Gastrocnemius medialis (tissue), 4 donors: ENCODE data around the gene MISP3. TPM values are rescaled to one million over a fixed set of nuclear protein-coding genes. Genes with fewer than 3 reads are reported as not detected.
A peak's percentile ranks its signal among the peaks of the same experiment; 100 is the strongest.
"Not testable (repeated sequence)": the region's sequence is repeated elsewhere in the genome, so short reads cannot be mapped to it uniquely, and the experiment has no call there.

Experiments
- ATAC-seq, 2 donors: fragments of 150-250 bp; one replicate each; pipeline ENCODE4 v1.9.1; 2016
- DNase-seq, 2 donors: peaks; one replicate each; pipeline ENCODE4 v3.0.0-alpha.2; 2019
- H3K27ac ChIP-seq, 4 donors: fragments of 200-600 bp; sonication (generic); 1 replicate in 1 of 4; 2 replicates in 3 of 4; pipeline ENCODE4 v1.5.1; 2016 to 2018; ENCODE audit warnings: mild to moderate bottlenecking in 2 of 4, moderate library complexity in 1 of 4
- H3K27me3 ChIP-seq, 3 donors: fragments of 200-600 bp; sonication (generic) in 2 of 3; 1 replicate in 1 of 3; 2 replicates in 2 of 3; pipeline versions ENCODE4 v1.5.1 to v1.6.0; 2016 to 2019; ENCODE audit warnings: mild to moderate bottlenecking in 1 of 3, moderate library complexity in 1 of 3
- H3K36me3 ChIP-seq, 2 donors: fragments of 200-600 bp; sonication (generic) in 1 of 2; one replicate each; pipeline ENCODE4 v1.5.1; 2017 to 2018
- H3K4me1 ChIP-seq, 2 donors: fragments of 200-600 bp; sonication (generic) in 1 of 2; one replicate each; pipeline ENCODE4 v1.5.1; 2016 to 2017; ENCODE audit warnings: mild to moderate bottlenecking in 2 of 2
- H3K4me3 ChIP-seq, 4 donors: fragments of 200-600 bp; sonication (generic) in 3 of 4; 1 replicate in 1 of 4; 2 replicates in 3 of 4; pipeline ENCODE4 v1.5.1; 2016 to 2019; ENCODE audit warnings: mild to moderate bottlenecking in 2 of 4
- H3K9me3 ChIP-seq, 3 donors: fragments of 200-600 bp; sonication (generic) in 2 of 3; 1 replicate in 1 of 3; 2 replicates in 2 of 3; pipeline ENCODE4 v1.5.1; 2016 to 2019
- CTCF ChIP-seq, 5 experiments: fragments of 450-650 bp in 3 of 5; fragments of 200-600 bp in 2 of 5; sonication (generic) in 2 of 5; IDR thresholded peaks in 4 of 5; conservative IDR thresholded peaks in 1 of 5; 1 replicate in 4 of 5; 2 replicates in 1 of 5; pipeline ENCODE4 v1.5.1; 2016 to 2019; ENCODE audit warnings: antibody characterized with exemption in 5 of 5, mild to moderate bottlenecking in 3 of 5, moderate library complexity in 3 of 5
- POLR2A ChIP-seq, 2 donors: fragments of 450-650 bp; IDR thresholded peaks; one replicate each; pipeline ENCODE4 v1.6.1; 2017; ENCODE audit warnings: antibody characterized with exemption in 2 of 2, mild to moderate bottlenecking in 2 of 2, moderate library complexity in 2 of 2
- in situ Hi-C, 4 donors: fragments of 200-750 bp; cut with MboI; loops; one replicate each; pipeline versions ENCODE4 v1.15.0 to v1.8.0; 2017; ENCODE audit warnings: low sequenced_read_pairs in 4 of 4
- intact Hi-C: fragments of 100-400 bp; cut with DNase I; formaldehyde crosslinking; loops from one replicate; pipeline ENCODE4 v1.15.1; 2023; ENCODE audit warnings: low total_unique reads
- total RNA-seq, 4 donors: library from RNA; depleted of rRNA; stranded (reverse); fragments of >200 nt; gene quantifications; one replicate each; pipeline versions ENCODE4 v1.1.0 to v1.2.3, GENCODE V29; 2016

Gene MISP3
- total RNA-seq: 1 to 10 TPM; 1.8 to 8.0 (median 5.7) TPM

- DNase-seq (peak in 1 of 2 donors; percentile 75), ATAC-seq (peak; percentile 45 to 52)
- intact Hi-C loops: loop anchor here (1.0 to 10.0 kb wide), 7 partner anchors 42 to 478 kb away; partner anchors contain the start of genes ASF1B and RFX1
- Histone ChIP-seq H3K36me3 (no peaks in the 10 kb centered on the region), H3K27me3 (no peaks in the 10 kb centered on the region), H3K9me3 (no peaks in the 10 kb centered on the region), H3K4me3 (peak within 1 kb of the TSS; percentile 71 to 93 (median 74)), H3K4me1 (peaks cover 20 to 32% of the 10 kb centered on the region in 2 donors), H3K27ac (peak within 1 kb of the TSS; percentile 86 to 97 (median 90))
- in situ Hi-C loops: loop anchor here (5.0 to 25.0 kb wide), 4 partner anchors 70 to 485 kb away; partner anchors contain the start of gene NANOS3 (in 1 of the 4)
- TF ChIP-seq POLR2A (IDR thresholded peaks at IDR 0.05) (peak; percentile 69 to 82), CTCF (IDR thresholded peaks at IDR 0.05 in 4 of 5, conservative IDR thresholded peaks at IDR 0.05 in 1 of 5) (no peak)
These were observed at the start of gene MISP3 for GRCh38 chr19:14072535-14073260. MISP3 (plus strand) TSS chr19:14072786; CDS start chr19:14073310, 524 bp downstream.

- in situ Hi-C loops (no loop called here), intact Hi-C loops (no loop called here)
- peak overlapping the region in 2 of 4 donors; percentile 20 to 41 for H3K27ac ChIP-seq
- no peaks in the 10 kb centered on the region for H3K4me1 ChIP-seq
- no peaks in the 10 kb centered on the region for H3K27me3 ChIP-seq
- TF ChIP-seq CTCF (IDR thresholded peaks at IDR 0.05 in 4 of 5, conservative IDR thresholded peaks at IDR 0.05 in 1 of 5) (peak in 1 of 5 experiments; percentile 34), POLR2A (IDR thresholded peaks at IDR 0.05) (no peak)
- no peak for DNase-seq
- no peaks in the 10 kb centered on the region for H3K36me3 ChIP-seq
- ATAC-seq: peak in 1 of 2 donors; percentile 62
- H3K4me3 ChIP-seq: no peak overlapping the region
- H3K9me3 ChIP-seq: no peaks in the 10 kb centered on the region
These were observed 49.0 kb upstream of the MISP3 start for GRCh38 chr19:14023404-14024235.

- intact Hi-C loops, H3K27ac ChIP-seq, DNase-seq, H3K27me3 ChIP-seq, in situ Hi-C loops, H3K36me3 ChIP-seq, H3K4me1 ChIP-seq, H3K4me3 ChIP-seq, H3K9me3 ChIP-seq, ATAC-seq: not testable (repeated sequence)
These were observed 45.9 kb upstream of the MISP3 start for GRCh38 chr19:14026652-14027192.

DNA sequence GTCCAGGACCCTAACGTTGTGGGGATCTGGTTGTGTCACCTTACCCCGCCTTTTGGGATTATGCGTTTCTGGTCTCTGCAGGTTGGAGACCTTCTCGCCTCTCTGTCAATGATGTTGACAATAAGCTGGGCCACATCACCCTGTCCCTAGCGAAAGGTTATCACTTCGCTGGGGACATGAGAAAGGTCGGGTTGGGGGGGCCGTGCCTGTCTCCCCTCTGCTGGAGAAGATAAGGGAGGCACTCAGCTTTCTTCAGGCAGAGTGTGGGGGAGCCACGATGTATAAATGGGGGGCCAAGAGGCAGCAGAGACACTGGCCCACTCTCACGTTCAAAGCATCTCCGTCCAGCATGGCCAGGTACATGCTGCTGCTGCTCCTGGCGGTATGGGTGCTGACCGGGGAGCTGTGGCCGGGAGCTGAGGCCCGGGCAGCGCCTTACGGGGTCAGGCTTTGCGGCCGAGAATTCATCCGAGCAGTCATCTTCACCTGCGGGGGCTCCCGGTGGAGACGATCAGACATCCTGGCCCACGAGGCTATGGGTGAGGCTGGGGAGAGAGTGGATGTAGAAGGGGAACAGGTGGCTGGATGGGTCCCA, 44.6 kb upstream of the MISP3 start, which contains the start of gene RLN3:
Gene RLN3 (plus strand): TSS at position 293 of the 595 bp plus-strand sequence. CDS start 57 bp downstream, at position 350.
- H3K36me3 ChIP-seq: no peaks in the 10 kb centered on the region
- no peak for ATAC-seq
- no peak within 1 kb of the TSS for H3K27ac ChIP-seq
- no peak for TF ChIP-seq POLR2A (IDR thresholded peaks at IDR 0.05)
- no peak for TF ChIP-seq CTCF (IDR thresholded peaks at IDR 0.05 in 4 of 5, conservative IDR thresholded peaks at IDR 0.05 in 1 of 5)
- DNase-seq: no peak
- in situ Hi-C loops: no loop called here
- peaks cover 0 to 5% of the 10 kb centered on the region in 2 donors for H3K4me1 ChIP-seq
- no peak within 1 kb of the TSS for H3K4me3 ChIP-seq
- intact Hi-C loops: no loop called here
- H3K27me3 ChIP-seq: no peaks in the 10 kb centered on the region
- H3K9me3 ChIP-seq: no peaks in the 10 kb centered on the region
